HL-60/S4 treated with retinoic acid at 250 ng/mL for 4 days and 3 days (cell line): ENCODE data around the gene TDRD9.

Source experiments
- in situ Hi-C: fragments of 300-500 bp; cut with MboI; formaldehyde crosslinking; loops from 2 replicates; pipeline ENCODE4 v1.7.0; 2022; ENCODE audit warnings: low sequenced_read_pairs

TDRD9 gene

DNA sequence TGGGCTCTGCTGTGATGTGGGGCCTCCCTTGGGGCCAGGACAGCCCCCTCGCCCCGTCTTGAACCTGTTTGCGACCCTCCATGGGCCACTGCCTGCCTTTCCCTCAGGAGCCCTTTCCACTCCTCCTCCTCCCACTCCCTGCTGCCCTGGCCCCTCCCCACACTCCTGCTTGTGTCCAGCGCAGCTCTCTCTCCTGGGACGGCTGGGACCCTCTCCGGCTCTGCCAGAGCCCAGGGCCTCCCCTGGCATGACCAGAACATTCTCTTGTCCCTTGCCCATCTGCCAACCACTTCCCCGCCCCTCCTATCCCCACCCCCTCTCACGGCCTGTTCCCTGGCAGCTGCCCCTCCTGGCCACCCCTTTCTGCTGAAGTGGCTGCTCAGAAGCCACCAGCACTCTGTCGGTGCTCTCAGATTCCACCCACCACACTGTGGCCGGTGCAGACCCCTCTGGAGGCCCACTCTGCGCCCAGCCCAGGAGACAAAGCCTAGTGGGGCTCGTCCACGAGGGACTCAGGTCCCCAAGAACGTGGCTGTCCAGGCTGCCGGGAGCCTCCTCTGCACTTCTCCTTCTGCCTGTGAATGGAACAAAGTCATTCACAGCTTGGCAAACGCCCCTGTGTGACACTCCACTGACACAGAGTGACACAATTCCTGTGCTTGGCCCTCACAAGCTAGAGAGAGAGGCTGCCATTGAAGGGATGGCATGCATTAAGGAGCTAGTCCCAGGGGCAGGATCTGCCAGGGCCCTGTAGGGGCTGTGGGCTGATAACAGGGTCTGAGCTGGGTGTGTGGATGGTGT is 158.6 kb downstream of the TDRD9 start:
- in situ Hi-C loops, result loop anchor here (25.0 kb wide), 1 partner anchor 550 kb away; no protein-coding TSS in a partner anchor

- in situ Hi-C loops, result loop anchor here (25.0 kb wide), 1 partner anchor 550 kb away; no protein-coding TSS in a partner anchor
Observed at GRCh38 chr14:104087505-104087904, 159.2 kb downstream of the TDRD9 start.

DNA sequence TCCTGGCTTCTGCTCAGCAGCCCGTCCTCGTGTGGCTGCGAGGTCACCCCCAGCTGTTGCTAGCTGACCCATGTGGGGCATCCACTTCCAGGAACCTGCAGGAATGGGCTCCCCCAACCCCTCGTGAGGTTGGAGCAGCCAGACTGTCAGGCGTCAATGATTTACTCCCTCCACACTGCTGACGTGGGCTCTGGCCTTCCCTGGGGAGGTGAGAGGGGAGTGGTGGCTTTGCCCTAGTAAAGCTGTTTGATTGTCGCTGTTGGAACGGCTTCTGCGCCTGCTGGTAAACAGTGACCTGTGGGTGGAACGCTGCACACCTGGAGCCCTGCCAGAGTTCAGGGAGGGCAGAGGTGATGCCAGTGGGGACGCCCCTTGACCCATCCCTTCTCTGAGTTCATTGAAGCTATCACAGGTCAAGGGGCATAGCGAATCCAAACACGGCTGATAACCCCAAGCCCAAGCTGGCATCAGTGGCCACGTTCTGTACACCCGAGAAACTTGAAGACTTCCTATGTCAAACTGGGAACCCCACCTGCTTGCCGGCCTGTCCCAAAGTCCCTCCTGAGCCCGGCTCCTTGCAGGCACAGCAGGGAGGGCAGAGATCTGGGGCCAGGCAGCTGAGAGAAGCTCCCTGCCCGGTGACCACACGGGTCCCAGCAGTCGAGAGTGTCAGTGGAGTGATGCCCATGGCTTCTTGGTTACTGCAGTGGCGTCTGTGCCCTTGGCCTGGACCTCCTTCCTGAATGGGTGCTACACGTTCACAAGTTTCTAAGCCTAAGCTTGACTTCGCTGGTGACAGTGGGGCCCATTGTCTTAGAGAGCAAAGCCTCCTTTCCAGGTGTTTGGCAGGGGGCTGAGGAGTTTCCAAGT is 160.0 kb downstream of the TDRD9 start:
- in situ Hi-C loops, result loop anchor here (25.0 kb wide), 1 partner anchor 549 kb away; no protein-coding TSS in a partner anchor

GRCh38 chr14:104090071-104090748 is 162.0 kb downstream of the TDRD9 start:
- in situ Hi-C loops, result loop anchor here (25.0 kb wide), 1 partner anchor 547 kb away; no protein-coding TSS in a partner anchor

GRCh38 chr14:104091061-104091926 is 163.0 kb downstream of the TDRD9 start:
- in situ Hi-C loops, result loop anchor here (25.0 kb wide), 1 partner anchor 546 kb away; no protein-coding TSS in a partner anchor

DNA sequence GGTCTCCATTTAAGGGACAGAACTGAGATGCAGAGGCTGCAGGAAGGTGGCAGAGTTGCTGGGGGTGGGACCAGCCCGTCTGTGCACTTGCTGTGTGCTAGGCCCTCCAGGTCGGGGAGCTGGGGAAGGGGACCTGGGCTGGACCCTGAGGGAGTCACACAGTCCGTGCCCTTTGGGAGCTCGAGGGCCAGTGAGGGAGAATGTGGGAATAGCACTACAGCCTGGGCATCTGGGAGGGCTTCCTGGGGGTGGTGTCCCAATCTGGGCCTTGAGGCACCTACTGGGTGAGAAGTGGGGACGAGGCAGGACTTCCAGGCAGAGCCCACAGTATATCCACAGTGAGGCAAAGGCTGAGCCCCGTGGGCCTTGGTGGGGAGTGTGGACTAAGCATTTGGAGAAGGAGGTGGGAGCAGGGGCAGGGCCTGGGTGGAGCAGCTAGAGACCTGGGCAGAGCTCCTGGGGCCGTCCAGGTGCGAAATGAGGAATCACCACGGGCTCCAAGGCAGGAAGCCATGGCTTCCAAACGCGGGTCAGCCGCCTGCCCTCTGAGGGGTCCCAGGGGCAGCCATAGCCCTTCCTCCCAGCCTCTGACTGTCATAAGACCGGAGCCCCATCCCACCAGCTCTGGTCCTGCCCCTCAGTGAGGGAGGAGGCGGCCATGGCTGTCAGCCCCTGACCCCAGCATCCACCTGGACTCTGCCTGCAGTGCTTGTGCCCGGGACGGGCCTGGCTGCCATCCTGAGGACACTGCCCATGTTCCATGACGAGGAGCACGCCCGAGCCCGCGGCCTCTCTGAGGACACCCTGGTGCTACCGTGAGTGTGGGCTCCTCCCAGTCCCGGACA is 163.9 kb downstream of the TDRD9 start:
- in situ Hi-C loops, result loop anchor here (25.0 kb wide), 1 partner anchor 545 kb away; no protein-coding TSS in a partner anchor

GRCh38 chr14:104092931-104093365 is 164.7 kb downstream of the TDRD9 start:
- in situ Hi-C loops, result loop anchor here (25.0 kb wide), 1 partner anchor 544 kb away; no protein-coding TSS in a partner anchor

DNA sequence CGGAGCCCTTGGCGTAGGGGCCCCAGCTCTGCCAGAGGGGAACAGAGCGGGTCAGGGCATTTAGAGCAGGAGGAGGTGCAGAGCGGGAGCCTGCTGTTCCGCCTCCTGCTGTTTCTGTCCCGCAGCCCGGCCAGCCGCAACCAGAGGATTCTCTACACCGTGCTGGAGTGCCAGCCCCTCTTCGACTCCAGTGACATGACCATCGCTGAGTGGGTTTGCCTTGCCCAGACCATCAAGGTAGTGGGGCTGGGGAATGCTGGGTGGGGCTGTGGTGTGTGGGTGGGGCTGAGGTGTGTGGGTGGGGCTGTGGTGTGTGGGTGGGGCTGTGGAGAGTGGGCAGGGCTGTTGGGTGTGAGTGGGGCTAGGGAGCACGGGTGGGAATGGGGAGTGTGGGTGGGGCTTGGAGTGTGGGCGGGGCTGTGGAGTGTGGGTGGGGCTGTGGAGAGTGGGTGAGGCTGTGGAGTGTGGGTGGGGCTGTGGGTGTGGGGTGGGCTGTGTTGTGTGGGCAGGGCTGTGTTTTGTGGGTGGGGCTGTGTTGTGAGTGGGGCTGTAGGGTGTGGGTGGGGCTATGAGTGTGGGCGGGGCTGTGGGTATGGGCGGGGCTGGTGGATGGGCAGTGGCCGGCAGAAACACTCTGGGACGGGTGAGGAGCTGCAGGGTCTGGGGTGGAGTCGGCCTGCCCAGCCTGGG is 165.3 kb downstream of the TDRD9 start:
- in situ Hi-C loops, result loop anchor here (25.0 kb wide), 1 partner anchor 544 kb away; no protein-coding TSS in a partner anchor

- in situ Hi-C loops, result loop anchor here (25.0 kb wide), 1 partner anchor 543 kb away; no protein-coding TSS in a partner anchor
Observed at GRCh38 chr14:104094056-104094708, 165.9 kb downstream of the TDRD9 start.

DNA sequence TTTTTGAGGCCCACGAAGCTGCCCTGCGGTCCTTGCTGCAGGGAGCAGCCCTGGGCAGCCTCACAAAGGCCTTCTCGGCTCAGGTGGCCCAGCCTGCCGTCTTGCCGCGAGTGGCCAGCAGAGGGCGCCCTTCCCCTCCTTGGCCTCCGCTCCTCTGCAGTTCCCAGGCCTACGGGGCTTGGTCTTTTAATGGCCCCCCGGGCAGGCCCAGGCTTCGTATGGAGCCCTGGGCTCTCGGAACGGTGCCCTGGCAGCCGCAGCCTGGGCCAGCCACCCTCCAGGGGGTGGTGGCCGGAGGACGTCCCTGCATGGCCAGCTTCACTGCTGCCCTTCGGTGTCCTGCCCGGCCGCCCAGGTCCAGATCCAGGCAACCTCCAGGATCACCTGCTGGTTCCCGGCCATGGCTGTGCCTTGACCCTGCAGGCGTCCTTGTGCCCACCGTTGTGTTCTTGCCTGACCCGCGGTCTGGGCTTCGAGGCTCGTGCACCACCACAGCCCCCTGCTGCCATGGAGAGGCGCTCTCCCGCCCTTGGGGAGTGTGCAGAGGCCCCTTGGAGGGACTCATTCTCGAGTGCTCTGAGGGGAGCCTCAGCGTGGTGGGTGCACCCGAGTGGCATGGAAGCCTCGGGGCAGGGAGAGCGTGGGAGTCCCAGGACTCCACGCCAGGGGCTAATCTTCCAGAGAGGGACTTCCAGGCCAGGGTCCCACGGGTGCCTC is 166.6 kb downstream of the TDRD9 start:
- in situ Hi-C loops, result loop anchor here (25.0 kb wide), 1 partner anchor 542 kb away; no protein-coding TSS in a partner anchor

- in situ Hi-C loops, result loop anchor here (25.0 kb wide), 1 partner anchor 542 kb away; no protein-coding TSS in a partner anchor
Observed at GRCh38 chr14:104095426-104096310, 167.4 kb downstream of the TDRD9 start.

DNA sequence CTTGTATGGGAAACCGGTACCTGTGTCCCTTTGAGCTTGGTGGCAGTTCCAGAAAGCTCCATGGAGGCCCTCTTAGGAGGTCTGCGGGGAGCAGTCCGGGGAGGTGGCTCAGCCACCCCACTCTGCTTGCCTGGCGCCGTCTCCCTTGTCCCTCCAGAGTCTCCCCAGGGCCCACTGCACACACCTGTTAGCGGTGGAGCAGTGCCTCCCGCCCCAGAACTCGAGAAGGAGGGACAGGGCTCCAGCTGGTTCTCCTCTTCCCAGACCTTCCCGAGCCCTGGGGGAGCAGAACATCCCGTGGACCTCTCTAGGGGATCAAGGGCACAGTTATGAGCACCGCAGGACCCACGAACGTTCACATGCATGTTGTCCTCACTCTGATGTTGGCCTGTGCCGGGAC is 168.1 kb downstream of the TDRD9 start:
- in situ Hi-C loops, result loop anchor here (25.0 kb wide), 1 partner anchor 541 kb away; no protein-coding TSS in a partner anchor

- in situ Hi-C loops, result loop anchor here (25.0 kb wide), 1 partner anchor 540 kb away; no protein-coding TSS in a partner anchor
Observed at GRCh38 chr14:104096751-104097700, 168.8 kb downstream of the TDRD9 start.

GRCh38 chr14:104098272-104099095 is 170.2 kb downstream of the TDRD9 start:
- in situ Hi-C loops, result loop anchor here (25.0 kb wide), 1 partner anchor 539 kb away; no protein-coding TSS in a partner anchor
